Measurements from ENCODE around the gene LEKR1.

The LEKR1 gene

DNA sequence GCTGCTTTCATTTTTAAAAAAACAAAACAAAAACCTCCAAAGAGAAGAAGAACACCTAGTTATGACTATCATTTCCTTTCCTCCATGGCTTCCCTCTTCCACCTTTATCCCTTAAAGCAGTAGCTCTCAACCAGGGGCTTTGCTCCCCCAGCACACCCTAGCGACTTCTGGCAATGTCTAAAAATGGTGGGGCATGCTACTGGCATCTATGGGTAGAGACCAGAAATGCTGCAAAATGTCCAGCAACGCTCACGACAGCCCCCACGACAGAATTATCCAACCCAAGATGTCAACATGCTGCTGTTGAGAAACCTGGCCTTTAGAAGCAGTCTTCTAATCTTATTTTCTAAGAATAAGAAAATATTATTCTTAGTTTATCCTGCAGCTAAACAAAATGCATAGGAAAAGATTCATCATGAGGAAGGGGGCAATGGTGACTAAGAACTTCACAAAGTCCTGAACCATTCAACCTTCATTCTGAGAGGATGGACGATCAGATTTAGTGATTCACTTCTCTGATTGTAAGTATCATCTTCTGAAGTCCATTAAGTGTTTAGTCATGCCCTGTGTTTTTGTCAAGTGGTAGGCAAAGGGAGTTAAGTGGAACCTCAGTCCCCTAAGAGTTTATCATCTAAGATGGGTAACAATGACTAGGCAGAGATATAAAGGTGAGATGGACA, 252.1 kb downstream of the LEKR1 start:
- no peak overlapping the region for H3K4me3 ChIP-seq (ENCODE audit: low read length)
- TF ChIP-seq, protein P1, sequence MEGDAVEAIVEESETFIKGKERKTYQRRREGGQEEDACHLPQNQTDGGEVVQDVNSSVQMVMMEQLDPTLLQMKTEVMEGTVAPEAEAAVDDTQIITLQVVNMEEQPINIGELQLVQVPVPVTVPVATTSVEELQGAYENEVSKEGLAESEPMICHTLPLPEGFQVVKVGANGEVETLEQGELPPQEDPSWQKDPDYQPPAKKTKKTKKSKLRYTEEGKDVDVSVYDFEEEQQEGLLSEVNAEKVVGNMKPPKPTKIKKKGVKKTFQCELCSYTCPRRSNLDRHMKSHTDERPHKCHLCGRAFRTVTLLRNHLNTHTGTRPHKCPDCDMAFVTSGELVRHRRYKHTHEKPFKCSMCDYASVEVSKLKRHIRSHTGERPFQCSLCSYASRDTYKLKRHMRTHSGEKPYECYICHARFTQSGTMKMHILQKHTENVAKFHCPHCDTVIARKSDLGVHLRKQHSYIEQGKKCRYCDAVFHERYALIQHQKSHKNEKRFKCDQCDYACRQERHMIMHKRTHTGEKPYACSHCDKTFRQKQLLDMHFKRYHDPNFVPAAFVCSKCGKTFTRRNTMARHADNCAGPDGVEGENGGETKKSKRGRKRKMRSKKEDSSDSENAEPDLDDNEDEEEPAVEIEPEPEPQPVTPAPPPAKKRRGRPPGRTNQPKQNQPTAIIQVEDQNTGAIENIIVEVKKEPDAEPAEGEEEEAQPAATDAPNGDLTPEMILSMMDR (conservative IDR thresholded peaks at IDR 0.05; ENCODE audit: low read depth, low read length), result no peak
- DNase-seq (ENCODE audit: low read depth), result no peak

DNA sequence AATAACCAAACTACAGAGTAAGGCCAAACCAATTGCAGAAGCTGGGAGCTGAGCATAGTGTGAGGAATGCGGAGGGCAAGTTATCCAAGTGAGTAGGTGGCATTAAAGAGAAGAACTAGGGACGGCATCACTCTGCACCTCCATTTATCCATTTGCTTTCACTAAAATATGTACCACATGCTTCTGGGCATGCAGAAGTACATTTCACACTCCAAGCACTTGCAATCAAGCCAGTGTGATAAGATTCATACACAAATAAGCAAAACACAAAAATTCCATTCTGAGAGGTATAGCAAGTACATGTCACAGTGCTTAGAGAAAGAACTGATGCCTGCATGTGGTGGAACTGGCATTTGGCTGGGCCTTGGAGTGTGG, 252.6 kb downstream of the LEKR1 start:
- no peak overlapping the region for H3K4me3 ChIP-seq (ENCODE audit: low read length)
- no peak for DNase-seq (ENCODE audit: low read depth)
- TF ChIP-seq, protein P1 (conservative IDR thresholded peaks at IDR 0.05; ENCODE audit: low read depth, low read length), result no peak

DNA sequence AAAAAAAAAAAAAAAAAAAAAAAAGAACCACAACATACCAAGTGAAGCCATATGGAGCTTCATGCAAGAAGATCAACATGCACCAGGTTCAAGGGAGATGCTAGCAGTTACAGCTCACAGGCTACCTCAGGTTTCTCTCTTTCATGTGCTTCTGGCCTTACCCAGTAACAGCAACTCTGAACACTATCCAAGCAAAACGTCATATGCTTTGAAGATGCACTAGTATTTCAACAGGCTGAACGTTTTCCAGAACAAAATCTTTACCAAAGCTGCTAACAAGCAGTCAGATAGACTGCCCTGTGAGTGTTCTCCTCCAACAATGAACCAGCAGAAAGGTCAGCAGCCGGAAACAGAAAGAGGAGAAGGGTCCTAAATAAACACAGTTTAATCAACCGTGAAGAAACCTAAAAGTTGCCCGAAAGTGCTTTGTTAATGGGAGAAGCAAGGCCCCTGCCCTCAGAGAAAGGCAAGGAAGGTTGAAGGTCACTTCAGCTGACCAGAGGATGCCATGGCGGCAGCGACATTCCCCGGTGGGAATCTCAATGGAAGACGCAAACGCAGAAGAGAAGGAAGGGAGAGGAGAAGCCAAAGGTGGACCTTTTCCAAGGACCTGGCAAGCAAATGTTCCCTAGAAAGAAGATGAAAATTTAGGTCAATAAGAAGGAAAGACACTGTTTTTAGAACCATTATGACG, 253.7 kb downstream of the LEKR1 start:
- no peak for DNase-seq (ENCODE audit: low read depth)
- TF ChIP-seq, protein P1 (conservative IDR thresholded peaks at IDR 0.05; ENCODE audit: low read depth, low read length), result no peak
- no peak overlapping the region for H3K4me3 ChIP-seq (ENCODE audit: low read length)

DNA sequence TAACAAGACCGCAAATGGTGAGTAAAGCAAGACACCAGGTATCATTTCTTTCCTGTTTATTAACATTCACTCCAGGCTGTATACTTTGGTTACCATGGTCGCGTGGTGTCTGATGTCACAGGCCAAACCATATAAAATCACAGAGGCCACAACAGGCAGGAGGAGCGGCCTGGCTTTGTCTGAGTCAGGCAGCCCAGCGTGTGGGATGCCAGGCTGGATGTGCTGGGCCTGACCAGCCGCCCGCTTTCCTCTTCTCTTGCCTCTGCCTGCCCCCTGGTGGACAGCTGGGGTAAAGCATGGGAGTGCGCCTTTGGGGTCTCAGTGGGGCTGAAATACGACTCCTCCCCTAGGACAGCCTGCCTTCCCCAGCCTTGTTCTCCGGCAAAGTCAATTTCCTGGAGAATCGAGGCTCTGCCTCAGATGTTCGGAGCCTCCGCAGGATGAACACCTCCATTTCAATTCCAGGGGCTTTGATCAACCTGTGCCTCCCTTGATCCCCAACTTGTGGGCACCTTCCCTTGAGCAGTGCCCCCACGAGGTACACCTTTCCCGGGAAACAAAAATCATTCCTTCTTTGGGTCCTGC, 255.6 kb downstream of the LEKR1 start:
- TF ChIP-seq, protein P1 (conservative IDR thresholded peaks at IDR 0.05; ENCODE audit: low read depth, low read length), result peak; percentile 93
- no peak overlapping the region for H3K4me3 ChIP-seq (ENCODE audit: low read length)
- DNase-seq (ENCODE audit: low read depth), result peak; percentile 77

DNA sequence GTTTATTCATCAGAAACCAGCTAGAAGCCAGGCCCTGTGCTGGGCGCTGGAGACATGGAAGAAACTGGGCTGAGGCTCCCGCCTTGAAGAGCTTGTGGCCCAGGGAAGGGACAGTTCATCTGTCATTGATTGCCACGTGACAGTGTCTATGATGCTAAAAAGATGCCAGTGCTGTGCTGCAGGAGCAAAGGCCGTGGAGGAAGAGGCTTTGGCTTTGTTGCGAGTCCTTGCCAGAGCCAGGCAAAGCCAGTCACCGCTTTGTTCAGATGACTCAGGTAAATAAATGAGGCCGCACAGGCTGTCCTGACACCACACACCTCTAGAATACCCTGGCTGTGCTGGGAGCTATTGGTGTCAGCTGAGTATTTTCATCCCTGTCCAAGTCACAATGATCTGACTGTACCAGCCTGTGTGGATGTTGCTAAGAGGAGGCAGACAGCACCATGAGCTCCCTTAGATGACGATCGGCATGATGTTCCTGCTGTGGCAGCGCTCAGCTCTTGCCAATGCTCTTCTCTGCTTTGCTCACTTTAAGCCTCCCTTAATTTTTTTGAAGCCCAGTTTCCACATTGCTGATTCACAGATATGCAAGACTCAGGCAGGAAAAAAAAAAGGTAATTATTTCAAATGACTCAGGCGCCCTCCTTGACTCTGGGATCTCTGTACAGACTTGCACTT, 256.3 kb downstream of the LEKR1 start:
- TF ChIP-seq, protein P1 (conservative IDR thresholded peaks at IDR 0.05; ENCODE audit: low read depth, low read length), result no peak
- no peak overlapping the region for H3K4me3 ChIP-seq (ENCODE audit: low read length)
- peak; percentile 78 for DNase-seq (ENCODE audit: low read depth)

DNA sequence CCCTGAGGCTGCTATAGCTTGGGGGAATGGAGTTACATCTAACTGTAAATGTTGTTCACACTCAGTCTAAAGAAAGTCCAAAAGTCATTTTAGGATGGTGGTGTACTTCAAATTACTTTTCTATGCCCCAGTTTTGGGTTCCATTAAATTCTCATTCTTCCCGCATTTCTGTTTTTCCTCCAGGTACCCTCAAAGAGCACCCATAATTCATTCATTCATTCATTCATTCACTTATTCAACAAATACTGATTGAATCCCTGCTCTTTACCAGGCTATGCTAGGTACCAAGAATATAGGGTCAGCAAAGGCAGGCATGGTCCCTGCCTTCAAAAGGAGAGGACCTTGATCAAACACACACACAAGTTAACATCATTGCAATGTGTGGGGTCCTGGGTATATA, 257.7 kb downstream of the LEKR1 start:
- DNase-seq (ENCODE audit: low read depth), result no peak
- TF ChIP-seq, protein P1 (conservative IDR thresholded peaks at IDR 0.05; ENCODE audit: low read depth, low read length), result no peak
- H3K4me3 ChIP-seq (ENCODE audit: low read length), result no peak overlapping the region
